ENCODE results near the gene SPESP1.
"Not testable (repeated sequence)": the region's sequence is repeated elsewhere in the genome, so short reads cannot be mapped to it uniquely, and the experiment has no call there.

The SPESP1 gene

GRCh38 chr15:68930268-68931022 is at the start of gene SPESP1:
Gene SPESP1, plus strand, starts transcription at chr15:68930525. Its CDS starts 129 bp downstream, at chr15:68930654.
- no peak for DNase-seq

GRCh38 chr15:68885070-68885469 is 45.3 kb upstream of the SPESP1 start:
- DNase-seq, result no peak

- DNase-seq, result no peak
Measured at GRCh38 chr15:68887120-68887519, 43.2 kb upstream of the SPESP1 start.

- DNase-seq, result no peak
Measured at GRCh38 chr15:68887819-68888218, 42.5 kb upstream of the SPESP1 start.

GRCh38 chr15:68888419-68888818 is 41.9 kb upstream of the SPESP1 start:
- DNase-seq, result no peak

GRCh38 chr15:68894208-68894607 is 36.1 kb upstream of the SPESP1 start:
- no peak for DNase-seq

- no peak for DNase-seq
Measured at GRCh38 chr15:68896178-68896577, 34.1 kb upstream of the SPESP1 start.

- no peak for DNase-seq
Measured at GRCh38 chr15:68897016-68897415, 33.3 kb upstream of the SPESP1 start.

GRCh38 chr15:68900027-68900426 is 30.3 kb upstream of the SPESP1 start:
- no peak for DNase-seq

GRCh38 chr15:68907396-68907923 is 22.9 kb upstream of the SPESP1 start:
- no peak for DNase-seq

- no peak for DNase-seq
Measured at GRCh38 chr15:68909601-68910100, 20.7 kb upstream of the SPESP1 start.

- no peak for DNase-seq
Measured at GRCh38 chr15:68910341-68910740, 20.0 kb upstream of the SPESP1 start.

- DNase-seq, result no peak
Measured at GRCh38 chr15:68910816-68911215, 19.5 kb upstream of the SPESP1 start.

GRCh38 chr15:68921926-68922325 is 8.4 kb upstream of the SPESP1 start:
- no peak for DNase-seq

- DNase-seq, result peak; percentile 52 to 58
Measured at GRCh38 chr15:68924866-68925560, 5.3 kb upstream of the SPESP1 start.

GRCh38 chr15:68933001-68933400 is 2.7 kb downstream of the SPESP1 start:
- no peak for DNase-seq

GRCh38 chr15:68934341-68934740 is 4.0 kb downstream of the SPESP1 start:
- DNase-seq, result no peak

GRCh38 chr15:68935400-68935937 is 5.1 kb downstream of the SPESP1 start:
- no peak for DNase-seq

GRCh38 chr15:68939501-68939900 is 9.2 kb downstream of the SPESP1 start:
- no peak for DNase-seq

GRCh38 chr15:68951813-68952212 is 21.5 kb downstream of the SPESP1 start:
- DNase-seq, result no peak

GRCh38 chr15:68957696-68958095 is 27.4 kb downstream of the SPESP1 start:
- DNase-seq, result no peak

- no peak for DNase-seq
Measured at GRCh38 chr15:68958597-68958996, 28.3 kb downstream of the SPESP1 start.

GRCh38 chr15:68962465-68962864 is 32.1 kb downstream of the SPESP1 start:
- DNase-seq, result no peak

- not testable (repeated sequence) for DNase-seq
Measured at GRCh38 chr15:68963719-68964118, 33.4 kb downstream of the SPESP1 start.
